HG03565 (cell line): ENCODE data around the gene HLCS.

Source experiments
- ATAC-seq: cut with Tn5 transposase; IDR thresholded peaks from one replicate; pipeline ENCODE4 v1.9.1; 2021; ENCODE audit warnings: mild to moderate bottlenecking, moderate library complexity; ENCODE audit not compliant: unreplicated experiment

The HLCS gene

DNA sequence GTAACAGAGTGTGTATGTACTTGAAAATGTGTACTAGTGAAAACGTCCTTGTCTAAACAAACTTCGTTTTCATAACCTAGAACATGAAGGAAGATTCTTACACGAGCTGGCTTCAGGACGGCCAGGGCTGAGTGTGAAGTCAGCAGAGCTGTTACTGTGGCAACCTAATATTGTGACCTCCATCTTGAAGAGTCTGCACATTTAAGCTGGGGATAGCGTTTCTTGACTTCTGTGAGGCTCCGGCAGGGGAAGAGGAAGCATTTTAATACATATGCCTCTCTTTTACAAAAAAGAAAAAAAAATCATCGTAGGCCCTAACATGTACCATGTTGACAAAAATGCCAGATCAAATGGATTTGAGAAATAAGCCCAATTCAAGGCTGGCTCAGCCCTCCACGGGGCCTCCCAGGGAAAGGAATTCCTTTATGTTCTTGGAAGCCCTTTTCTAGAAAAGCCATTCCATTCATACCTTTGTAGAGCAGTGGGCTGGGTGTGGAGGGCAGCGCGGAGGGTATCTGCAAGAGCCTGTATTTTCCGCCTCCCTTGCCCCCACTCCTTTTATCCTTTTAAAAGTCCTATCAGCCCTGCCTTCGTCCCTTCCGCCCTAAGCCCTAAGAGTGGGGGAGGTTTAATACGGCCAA, 216.4 kb downstream of the HLCS start:
- ATAC-seq, result no peak

DNA sequence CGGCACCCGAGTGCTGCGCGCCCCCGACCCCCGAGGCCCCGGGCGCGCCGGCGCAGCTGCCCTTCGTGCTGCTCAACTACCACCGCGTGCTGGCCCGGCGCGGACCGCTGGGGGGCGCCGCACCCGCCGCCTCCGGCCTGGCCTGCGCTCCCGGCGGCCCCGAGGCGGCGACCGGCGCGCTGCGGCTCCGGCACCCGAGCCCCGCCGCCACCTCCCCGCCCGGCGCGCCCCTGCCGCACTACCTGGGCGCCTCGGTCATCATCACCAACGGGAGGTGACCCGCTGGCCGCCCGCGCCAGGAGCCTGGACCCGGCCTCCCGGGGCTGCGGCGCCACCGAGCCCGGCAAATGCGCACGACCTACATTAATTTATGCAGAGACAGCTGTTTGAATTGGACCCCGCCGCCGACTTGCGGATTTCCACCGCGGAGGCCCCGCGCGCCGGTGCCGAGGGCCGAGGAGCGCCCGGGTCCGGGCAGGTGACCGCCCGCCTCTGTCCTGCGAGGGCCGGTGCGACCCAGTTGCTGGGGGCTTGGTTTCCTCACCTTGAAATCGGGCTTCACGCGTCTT, 218.6 kb downstream of the HLCS start:
- ATAC-seq, result no peak

DNA sequence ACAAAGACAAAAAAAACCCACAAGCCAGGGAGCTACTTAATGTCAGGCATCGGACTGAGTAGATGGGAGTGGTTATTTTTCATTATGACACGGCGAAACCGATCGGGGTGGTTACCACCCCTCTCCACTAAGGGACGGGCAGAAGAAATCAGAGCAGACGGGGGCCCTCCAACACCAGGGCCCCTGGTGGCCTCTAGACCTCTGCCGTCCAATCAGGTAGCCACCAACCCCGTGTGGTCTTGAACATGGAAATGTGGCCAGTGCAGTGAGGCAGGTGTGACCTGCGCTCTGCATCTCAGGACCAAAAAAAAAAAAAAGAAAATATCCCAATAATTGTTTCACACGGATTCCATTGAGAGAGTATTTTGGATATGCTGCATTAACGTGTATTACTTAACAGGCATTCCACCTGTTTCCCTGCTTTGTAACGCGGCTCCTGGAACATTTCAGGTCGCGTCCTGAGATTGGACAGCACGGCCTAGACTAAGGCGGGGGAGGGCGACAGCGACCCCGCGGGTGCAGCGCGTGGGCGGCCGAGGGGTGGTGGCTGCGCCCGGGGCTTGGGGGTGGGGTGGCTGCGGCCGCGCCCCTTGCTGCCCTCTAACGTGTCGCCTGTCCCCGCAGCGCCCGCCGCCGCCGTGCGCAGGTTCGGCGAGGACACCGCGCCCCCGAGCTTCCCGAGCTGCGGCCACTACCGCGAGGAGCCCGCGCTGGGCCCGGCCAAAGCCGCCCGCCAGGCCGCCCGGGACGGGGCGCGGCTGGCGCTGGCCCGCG, 219.2 kb downstream of the HLCS start:
- no peak for ATAC-seq

DNA sequence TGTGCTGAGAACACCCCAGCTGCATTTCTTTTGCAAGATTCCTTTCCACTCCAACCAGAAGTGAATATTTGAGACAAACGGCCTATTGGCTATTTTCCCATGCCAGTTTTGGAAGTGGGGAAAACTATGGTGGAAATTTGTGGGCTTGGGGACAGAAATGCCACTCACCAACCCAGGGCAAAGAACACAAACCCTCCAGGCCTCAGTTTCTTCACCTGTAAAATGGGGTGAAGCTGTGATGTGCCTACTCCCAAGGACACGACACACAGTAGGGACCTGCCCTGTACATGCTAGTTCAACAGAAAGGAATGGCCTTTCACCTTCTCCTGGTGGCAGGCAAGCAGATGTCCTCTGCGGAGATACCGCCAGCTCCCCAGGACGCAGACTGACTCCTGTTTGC, 221.0 kb downstream of the HLCS start:
- no peak for ATAC-seq

DNA sequence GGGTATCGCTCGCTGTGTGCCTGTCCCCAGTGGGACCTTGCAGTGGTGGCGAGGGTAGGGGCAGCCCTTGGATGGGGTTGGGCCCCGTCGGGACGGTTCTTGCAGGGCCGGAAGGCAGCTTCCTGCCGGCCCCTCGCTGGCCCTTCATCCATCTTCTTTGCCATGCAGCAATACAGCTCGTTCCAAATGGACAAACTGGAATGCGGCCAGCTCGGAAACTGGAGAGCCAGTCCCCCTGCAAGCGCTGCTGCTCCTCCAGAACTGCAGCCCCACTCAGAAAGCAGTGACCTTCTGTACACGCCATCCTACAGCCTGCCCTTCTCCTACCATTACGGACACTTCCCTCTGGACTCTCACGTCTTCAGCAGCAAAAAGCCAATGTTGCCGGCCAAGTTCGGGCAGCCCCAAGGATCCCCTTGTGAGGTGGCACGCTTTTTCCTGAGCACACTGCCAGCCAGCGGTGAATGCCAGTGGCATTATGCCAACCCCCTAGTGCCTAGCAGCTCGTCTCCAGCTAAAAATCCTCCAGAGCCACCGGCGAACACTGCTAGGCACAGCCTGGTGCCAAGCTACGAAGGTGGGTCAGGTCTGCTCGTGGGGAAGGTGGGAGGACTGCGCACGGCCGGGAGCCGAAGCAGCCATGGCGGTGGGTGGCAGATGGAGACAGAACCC, 221.8 kb downstream of the HLCS start:
- ATAC-seq, result no peak

DNA sequence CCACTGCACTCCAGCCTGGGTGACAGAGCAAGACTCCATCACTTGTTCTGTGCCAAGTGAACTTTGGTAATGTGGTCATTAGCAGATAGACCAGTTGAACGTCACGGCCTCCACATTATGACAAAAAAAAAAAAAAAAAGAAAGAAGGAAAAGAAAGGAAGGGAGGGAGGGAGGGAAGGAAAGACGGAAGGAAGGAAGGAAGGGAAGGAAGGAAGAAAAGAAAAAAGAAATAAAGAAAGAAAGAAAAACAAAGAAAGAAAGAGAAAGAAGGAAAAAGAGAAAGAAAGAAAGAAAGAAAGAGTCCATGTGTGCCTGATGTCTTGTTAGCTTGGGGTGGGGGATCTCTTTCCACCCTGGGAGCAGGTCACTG, 222.3 kb downstream of the HLCS start:
- no peak for ATAC-seq

DNA sequence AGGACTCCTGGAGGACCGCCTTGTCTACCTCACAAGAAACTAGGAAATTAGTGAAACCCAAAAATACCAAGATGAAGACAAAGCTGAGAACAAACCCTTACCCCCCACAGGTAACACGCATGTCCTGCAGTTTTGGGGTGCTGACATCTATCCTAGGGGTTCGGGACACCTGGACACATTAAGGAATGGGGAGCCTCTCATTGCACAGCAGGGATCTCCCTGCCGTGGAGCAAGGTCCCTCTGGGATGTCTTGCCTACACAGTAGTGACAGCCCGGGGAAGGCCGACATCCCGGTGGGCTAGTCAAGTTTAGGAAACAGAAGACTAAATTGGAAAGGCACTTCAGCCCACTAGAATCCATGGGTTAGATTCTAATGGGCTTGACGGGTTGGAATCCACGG, 223.0 kb downstream of the HLCS start:
- no peak for ATAC-seq

DNA sequence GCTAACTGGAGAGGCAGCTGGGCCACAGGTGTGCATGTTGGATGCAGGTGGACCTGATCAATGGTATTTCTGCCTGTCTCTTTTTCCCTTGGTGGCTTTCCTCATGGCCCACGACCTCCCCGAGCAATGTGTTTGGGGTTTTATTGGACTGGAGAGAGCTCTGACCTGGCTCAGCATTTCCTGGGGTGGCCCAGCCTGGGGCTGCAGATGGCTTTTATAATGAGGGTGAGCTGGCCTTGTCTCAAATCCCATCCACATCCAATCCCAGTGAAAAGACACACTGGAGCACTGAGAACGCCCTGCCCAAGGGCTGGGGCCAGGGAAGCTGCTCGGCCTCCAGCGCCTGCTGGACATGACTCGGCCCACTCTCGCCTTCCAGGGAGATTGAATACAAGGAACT, 223.5 kb downstream of the HLCS start:
- no peak for ATAC-seq

DNA sequence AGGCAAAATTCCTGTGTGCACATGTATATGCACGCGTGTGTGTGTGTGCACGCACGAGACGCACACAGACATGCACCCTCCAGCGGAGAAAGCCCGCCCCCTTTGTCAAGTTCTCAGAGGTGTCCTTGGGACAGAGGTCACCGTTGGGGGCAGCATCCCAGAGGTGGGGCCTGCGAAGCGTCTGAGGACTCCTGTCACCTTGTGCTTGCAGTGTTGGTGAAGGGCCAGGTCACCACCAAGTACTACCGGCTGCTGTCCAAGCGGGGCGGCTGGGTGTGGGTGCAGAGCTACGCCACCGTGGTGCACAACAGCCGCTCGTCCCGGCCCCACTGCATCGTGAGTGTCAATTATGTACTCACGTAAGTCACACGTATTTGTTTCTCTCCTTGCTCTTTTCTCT, 225.0 kb downstream of the HLCS start:
- ATAC-seq, result no peak

DNA sequence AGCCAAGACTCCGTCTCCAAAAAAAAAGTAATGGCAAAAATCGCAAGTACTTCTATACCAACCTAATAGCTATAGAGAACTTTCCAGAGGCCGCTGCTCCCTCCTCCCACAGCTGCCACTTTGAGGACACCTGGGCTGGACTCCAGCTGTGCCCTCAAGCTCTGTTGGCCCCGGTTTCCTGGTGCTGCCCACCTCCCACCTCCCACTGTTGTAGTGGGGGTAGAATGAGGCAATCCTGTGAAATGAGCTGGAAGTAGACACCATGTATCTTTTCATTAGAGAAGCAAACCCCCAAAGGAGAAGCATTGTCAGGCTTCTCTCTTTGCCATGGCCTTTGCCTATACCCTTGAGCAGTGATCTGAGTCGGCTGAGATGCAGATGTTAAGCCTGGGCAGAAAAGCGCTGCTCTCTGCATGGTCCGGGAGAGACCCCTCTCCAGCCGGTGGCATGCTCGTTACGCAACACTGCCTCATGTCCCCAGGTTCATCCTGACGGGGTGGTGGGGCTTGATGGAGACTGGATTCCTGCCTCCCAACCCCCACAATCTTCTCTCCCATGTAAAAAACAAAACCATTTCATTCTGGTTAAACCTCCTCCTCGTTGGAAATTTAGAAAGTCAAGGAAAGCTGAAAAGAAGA, 227.9 kb downstream of the HLCS start:
- no peak for ATAC-seq

DNA sequence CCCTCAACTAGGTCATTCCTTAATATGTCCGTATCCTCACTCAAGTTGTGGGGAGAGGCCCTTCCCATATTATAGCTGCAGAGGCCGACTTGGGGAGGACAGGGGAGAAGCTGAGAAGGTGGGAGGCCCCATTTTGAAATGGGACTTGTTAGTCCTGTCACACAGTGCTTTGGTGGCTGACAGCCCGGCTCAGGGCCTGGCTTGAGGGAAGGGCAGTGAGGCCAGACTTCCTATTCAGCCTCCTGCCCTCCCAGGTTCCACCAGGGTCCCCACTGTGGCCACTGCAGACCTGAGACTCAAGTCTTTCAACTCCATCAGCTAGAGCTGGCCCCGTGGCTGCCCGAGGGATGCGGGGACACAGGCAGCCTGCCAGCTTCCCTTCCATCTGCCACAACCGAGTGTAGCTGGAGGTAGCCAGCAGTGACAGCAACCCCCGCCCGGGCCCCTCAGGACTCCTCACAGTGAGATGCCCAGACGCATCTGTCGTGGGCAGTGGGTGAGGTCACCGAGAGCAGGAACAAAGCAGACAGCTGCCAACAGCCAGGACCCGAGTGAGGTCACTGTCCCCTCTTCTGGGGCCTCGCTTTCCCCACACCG, 230.6 kb downstream of the HLCS start:
- no peak for ATAC-seq

DNA sequence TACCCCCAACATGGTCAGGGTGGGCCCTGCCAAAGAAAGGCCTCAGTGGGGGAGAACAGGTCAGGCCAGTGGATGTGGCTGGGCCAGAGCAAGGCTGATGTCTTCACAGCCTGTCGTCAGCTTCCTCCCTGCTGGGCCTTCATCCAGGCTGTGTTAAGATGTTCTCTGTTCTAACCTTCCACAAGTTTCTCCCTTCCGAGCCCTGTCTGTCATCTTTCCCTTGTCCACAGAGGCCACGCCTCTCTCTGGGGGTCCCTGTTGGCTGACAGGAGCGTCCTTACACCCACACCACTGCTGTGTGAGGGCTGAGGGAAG, 231.3 kb downstream of the HLCS start:
- no peak for ATAC-seq

DNA sequence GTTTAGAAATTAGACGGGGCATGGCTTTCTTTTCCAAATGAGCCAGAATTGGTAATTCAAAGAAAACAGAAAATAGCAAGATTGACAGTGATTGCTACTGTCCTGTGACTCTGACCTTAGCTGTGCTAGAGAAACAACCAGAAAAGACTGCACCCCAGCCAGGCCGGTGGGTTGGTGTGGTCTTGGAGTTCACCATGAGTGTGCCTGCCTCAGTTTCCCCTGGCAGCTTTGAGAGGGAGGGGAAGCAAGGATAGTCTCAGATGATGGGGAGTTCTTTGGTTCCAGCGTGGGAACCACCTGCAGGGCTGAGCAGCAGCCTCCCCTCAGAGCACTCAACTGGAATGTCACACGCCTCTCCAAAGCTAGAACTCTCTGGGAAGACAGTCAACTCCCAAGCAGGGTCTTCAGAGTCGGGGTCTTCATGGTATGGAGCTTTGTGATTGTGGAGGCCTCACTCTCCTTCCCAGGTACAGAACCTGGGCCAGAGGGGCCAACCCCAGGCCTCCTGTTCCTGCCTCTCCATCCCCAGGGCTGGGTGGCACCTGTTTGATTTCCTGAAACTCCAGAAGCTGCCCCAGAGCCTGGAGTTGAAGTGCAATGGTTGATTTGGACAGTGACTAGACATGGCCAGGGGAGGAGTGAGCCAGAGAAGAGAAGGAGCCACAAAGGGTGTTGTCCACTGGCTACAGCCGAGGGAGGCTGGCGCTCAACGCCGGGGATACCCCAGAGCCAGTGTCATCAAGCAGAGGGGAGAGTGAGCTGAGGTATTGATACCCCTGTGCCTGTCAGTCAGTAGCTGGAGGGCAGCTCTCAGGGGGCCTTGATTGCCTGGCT, 231.9 kb downstream of the HLCS start:
- ATAC-seq, result no peak

DNA sequence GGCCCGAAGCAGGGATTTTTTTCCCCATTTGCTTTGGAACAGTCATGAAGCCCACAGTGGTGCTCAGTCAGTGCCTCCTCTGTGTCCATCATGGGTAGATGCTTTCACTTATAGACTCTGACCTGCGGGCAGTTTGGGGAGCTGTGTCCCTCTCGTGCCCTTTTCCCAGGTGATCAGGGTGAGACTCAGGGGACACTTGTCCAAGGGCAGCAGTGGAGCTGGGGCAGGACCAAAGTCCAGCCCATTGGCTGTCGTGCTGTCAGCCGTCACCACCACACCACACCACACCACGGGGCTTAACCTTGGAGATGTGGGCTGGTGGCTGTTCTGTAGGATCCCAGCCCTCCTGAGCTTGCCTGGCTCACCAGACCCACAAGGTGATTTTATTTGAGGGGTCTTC, 232.6 kb downstream of the HLCS start:
- no peak for ATAC-seq

DNA sequence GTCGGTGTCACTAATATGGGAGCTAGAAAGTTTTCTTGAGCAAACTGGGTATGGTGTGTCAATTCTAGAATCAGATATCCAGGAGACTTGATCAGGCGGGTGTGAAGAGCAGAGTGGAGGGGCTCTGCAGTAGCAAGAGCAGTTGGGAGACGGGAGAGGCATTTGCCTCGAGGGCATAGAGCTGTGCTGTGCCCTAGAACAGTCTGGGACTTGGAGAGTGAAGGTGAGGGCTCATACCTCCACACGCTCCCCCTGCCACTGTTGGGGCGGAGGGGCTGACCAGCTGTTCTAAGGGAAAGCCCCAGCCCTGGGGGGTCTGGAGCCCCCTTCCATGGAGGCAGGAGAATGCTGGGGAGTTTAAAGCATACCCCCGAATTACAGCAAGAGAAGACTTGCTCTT, 233.7 kb downstream of the HLCS start:
- ATAC-seq, result no peak

DNA sequence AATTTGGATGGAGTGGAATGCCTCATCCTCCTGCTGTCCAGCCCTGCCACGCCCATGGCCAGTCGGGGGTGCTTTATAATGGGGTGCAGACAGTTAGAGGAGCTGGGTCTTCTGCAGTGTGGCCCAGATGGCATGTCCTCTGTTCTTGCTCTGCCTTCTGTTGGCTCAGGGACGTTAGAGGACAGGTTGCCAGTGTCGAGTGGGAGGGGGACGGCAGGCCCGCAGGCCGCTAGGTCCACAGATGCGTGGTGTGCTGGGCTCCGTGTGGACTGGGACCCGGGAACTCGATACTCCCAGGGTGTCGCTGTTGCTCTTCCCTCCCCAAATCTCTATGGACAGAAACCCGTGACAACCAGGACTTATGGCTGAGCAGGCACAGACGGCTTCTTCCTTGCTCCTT, 234.3 kb downstream of the HLCS start:
- ATAC-seq, result no peak

DNA sequence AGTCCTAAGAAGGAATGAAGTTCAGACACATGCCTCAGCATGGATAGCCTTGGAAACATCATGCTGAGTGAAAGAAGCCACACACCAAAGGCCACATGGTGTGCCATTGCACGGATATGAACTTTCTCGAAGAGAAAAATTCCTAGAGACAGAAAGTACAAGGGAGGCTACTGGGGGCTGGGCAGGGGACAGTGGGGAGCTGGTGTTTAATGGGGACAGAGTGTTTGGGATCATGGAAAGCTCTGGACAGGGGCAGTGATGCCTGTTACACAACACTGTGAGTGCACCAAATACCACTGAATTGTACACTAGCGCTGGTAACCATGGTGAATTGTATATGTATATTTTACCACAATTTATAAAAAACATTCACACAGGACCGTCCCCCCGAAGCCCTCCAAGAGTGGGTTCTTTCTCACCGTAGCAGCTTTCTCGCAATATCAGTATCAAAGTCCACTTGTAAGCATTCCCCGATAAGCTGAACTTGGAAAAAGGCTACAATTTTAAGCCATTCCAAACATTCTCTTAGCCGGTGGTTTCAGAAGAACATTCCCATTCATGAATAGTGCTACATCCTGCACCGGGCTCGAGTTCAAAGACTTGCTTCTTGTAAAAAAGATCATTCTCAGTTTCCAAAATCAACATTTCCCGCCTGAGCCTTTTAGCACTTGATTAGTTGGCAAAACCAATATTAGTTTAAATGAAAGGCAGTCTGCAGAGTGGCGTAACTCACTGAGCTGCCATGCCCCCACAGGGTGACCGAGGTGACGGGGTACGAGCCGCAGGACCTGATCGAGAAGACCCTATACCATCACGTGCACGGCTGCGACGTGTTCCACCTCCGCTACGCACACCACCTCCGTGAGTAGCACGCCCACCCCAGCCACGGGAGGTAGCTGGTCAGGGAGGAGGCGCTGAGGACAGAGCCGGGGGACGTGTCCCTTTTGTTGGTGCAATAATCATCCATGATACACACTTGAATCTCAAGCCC, 235.9 kb downstream of the HLCS start:
- ATAC-seq, result no peak

DNA sequence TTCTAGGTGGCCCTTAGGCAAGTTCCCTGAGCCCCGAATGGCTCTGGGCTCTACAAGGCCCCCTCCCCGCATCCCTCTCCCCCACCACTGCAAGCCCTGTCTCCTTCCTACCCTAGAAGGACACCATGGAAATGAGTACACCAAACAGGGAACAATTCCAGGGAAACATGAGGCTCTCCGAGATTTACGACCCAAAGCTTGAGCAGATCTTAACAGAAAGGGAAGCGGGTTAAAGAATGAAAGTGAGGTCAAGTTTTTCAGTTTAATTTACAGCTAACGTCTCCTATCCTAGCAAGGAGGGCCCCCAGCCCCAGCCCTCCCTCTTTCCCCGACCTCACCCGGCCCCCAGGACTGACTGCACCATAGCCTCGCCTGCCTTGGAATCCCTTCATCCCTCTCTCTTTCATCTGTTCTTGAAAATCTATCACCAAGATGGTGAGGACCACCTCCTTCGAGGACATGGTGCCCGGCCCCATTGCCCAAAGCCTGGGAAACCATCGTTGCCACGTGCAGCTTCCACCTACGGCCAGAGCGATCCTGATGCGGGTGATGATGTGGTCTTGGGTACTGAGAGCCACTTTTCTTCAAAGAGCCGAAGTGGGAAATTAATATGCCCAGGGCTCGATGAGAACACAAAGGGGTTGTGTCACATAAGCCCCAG, 237.0 kb downstream of the HLCS start:
- ATAC-seq, result no peak
